ENCODE results near the gene SEL1L. TPM values are rescaled to one million over a fixed set of nuclear protein-coding genes. Genes with fewer than 3 reads are reported as not detected.
"Not testable (repeated sequence)": the region's sequence is repeated elsewhere in the genome, so short reads cannot be mapped to it uniquely, and the experiment has no call there.

SEL1L gene
- total RNA-seq, 1 experiment from 2014 or later, result 53.7 TPM

DNA sequence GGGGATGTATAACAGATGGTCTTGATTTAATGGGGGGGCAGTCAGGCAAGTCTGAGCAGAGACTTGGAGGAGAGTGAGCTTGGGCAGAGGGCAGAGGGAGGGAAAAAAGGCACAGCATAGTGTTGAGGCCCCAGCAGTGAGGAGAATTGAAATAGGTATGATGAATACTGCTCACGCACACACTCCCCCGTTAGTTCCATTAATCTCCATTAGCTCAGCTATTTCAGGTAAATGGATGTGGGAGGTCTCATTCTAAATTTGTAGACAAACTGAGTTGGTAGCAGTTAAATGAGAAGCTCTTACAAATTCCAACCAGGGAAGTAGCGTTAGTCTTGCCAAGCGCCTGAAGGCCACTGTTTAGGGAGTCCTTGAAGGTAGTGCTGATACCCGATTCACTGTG lies 66.8 kb downstream of the SEL1L start:
- Histone ChIP-seq H3K4me3 (ENCODE audit: low read depth in 2 of 2, low read length in 2 of 2) (no peak overlapping the region), H3K9me3 (ENCODE audit: control insufficient read depth, insufficient read depth, low read depth, low read length) (no peaks in the 10 kb centered on the region), H3K36me3 (ENCODE audit: control insufficient read depth, insufficient read depth, low read length) (no peaks in the 10 kb centered on the region), H3K4me1 (ENCODE audit: control insufficient read depth, insufficient read depth, low read length) (no peaks in the 10 kb centered on the region), H3K27me3 (ENCODE audit: control insufficient read depth, insufficient read depth, low read length) (no peaks in the 10 kb centered on the region), H3K27ac (ENCODE audit: low read length) (no peak overlapping the region)
- BruUV-seq (replicated peaks), result no TSS peak
- TF ChIP-seq, protein P1, sequence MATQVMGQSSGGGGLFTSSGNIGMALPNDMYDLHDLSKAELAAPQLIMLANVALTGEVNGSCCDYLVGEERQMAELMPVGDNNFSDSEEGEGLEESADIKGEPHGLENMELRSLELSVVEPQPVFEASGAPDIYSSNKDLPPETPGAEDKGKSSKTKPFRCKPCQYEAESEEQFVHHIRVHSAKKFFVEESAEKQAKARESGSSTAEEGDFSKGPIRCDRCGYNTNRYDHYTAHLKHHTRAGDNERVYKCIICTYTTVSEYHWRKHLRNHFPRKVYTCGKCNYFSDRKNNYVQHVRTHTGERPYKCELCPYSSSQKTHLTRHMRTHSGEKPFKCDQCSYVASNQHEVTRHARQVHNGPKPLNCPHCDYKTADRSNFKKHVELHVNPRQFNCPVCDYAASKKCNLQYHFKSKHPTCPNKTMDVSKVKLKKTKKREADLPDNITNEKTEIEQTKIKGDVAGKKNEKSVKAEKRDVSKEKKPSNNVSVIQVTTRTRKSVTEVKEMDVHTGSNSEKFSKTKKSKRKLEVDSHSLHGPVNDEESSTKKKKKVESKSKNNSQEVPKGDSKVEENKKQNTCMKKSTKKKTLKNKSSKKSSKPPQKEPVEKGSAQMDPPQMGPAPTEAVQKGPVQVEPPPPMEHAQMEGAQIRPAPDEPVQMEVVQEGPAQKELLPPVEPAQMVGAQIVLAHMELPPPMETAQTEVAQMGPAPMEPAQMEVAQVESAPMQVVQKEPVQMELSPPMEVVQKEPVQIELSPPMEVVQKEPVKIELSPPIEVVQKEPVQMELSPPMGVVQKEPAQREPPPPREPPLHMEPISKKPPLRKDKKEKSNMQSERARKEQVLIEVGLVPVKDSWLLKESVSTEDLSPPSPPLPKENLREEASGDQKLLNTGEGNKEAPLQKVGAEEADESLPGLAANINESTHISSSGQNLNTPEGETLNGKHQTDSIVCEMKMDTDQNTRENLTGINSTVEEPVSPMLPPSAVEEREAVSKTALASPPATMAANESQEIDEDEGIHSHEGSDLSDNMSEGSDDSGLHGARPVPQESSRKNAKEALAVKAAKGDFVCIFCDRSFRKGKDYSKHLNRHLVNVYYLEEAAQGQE (IDR thresholded peaks at IDR 0.05; ENCODE audit: insufficient read depth in 1 of 2, low read depth in 2 of 2, low read length in 1 of 2), result no peak
- TF ChIP-seq, protein P2, sequence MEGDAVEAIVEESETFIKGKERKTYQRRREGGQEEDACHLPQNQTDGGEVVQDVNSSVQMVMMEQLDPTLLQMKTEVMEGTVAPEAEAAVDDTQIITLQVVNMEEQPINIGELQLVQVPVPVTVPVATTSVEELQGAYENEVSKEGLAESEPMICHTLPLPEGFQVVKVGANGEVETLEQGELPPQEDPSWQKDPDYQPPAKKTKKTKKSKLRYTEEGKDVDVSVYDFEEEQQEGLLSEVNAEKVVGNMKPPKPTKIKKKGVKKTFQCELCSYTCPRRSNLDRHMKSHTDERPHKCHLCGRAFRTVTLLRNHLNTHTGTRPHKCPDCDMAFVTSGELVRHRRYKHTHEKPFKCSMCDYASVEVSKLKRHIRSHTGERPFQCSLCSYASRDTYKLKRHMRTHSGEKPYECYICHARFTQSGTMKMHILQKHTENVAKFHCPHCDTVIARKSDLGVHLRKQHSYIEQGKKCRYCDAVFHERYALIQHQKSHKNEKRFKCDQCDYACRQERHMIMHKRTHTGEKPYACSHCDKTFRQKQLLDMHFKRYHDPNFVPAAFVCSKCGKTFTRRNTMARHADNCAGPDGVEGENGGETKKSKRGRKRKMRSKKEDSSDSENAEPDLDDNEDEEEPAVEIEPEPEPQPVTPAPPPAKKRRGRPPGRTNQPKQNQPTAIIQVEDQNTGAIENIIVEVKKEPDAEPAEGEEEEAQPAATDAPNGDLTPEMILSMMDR (IDR thresholded peaks at IDR 0.05), result no peak
- TF ChIP-seq TCF7L2 (IDR thresholded peaks at IDR 0.05; ENCODE audit: low read depth, low read length), result no peak
- TF ChIP-seq POLR2AphosphoS5 (IDR thresholded peaks at IDR 0.05; ENCODE audit: low read depth, low read length), result no peak
- TF ChIP-seq SIN3A (IDR thresholded peaks at IDR 0.05; ENCODE audit: borderline replicate concordance, insufficient read depth, low read depth, low read length), result no peak
- ChIA-PET CTCF (no interaction called here), POLR2A (no interaction called here)
- in situ Hi-C loops (cut with HindIII; ENCODE audit: low pct_unique_long_range_greater_than_20kb, low sequenced_read_pairs), result no loop called here
- ATAC-seq, result no peak
- no peak for DNase-seq (ENCODE audit: low read depth, low spot score)
- intact Hi-C loops (cut with micrococcal nuclease; ENCODE audit: unreplicated experiment), result no loop called here

DNA sequence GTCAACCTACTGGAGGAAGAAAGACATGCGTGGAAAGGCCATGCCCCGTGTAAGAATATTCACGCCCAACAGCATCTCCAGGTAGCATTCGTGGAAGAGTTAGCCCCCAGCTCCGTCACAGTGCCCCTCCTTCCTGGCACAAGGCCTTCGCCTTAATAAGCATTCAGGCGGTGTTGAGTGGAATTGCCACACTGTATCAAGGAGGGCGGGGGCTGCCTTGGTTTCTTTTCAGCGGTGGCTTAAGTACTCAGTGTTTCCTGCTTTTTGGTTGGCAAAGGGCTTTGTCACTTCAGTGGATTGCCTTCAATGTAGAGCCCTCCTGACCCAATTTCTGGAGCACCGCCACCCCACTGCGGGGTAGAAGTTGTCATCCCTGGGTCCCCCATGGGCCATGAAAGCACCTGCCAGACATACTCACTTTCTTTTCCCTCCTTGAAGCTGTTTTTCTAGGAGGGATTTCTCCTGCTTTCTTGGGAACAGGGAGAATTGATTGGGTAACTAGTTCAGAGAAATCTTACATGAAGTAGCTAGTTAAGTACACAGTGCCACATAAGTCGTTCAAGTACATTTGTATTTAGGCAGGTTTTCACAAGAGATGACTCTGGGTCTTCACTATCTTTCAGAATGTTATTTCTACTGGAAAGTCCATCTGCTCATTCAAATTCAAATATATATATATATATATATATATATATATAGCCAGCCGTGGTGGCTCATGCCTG lies 68.0 kb downstream of the SEL1L start:
- Histone ChIP-seq H3K27ac (ENCODE audit: low read length) (no peak overlapping the region), H3K27me3 (ENCODE audit: control insufficient read depth, insufficient read depth, low read length) (no peaks in the 10 kb centered on the region), H3K4me3 (ENCODE audit: low read depth in 2 of 2, low read length in 2 of 2) (no peak overlapping the region), H3K9me3 (ENCODE audit: control insufficient read depth, insufficient read depth, low read depth, low read length) (no peaks in the 10 kb centered on the region), H3K36me3 (ENCODE audit: control insufficient read depth, insufficient read depth, low read length) (no peaks in the 10 kb centered on the region), H3K4me1 (ENCODE audit: control insufficient read depth, insufficient read depth, low read length) (no peaks in the 10 kb centered on the region)
- intact Hi-C loops (cut with micrococcal nuclease; ENCODE audit: unreplicated experiment), result no loop called here
- BruUV-seq (replicated peaks), result no TSS peak
- POLR2A ChIA-PET, result no interaction called here
- TF ChIP-seq TCF7L2 (IDR thresholded peaks at IDR 0.05; ENCODE audit: low read depth, low read length) (no peak), POLR2AphosphoS5 (IDR thresholded peaks at IDR 0.05; ENCODE audit: low read depth, low read length) (no peak), SIN3A (IDR thresholded peaks at IDR 0.05; ENCODE audit: borderline replicate concordance, insufficient read depth, low read depth, low read length) (no peak)
- TF ChIP-seq, protein P2 (IDR thresholded peaks at IDR 0.05), result no peak
- TF ChIP-seq, protein P1 (IDR thresholded peaks at IDR 0.05; ENCODE audit: insufficient read depth in 1 of 2, low read depth in 2 of 2, low read length in 1 of 2), result no peak
- ATAC-seq (no peak), DNase-seq (ENCODE audit: low read depth, low spot score) (no peak)
- CTCF ChIA-PET, result no interaction called here
- in situ Hi-C loops (cut with HindIII; ENCODE audit: low pct_unique_long_range_greater_than_20kb, low sequenced_read_pairs), result no loop called here

DNA sequence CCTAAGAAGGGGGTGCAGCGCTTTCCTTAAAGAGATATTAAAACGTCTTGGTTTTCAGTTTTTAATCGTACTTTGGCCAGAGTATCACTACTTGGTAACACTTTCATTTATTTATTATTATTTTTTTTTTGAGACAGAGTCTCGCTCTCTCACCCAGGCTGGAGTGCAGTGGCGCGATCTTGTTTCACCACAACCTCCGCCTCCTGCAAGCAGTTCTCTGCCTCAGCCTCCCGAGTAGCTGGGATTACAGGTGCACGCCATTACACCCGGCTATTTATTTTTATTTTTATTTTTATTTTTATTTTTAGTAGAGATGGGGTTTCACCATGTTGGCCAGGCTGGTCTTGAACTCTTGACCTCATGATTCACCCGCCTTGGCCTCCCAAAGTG lies 68.7 kb downstream of the SEL1L start:
- POLR2A ChIA-PET; DNase-seq (ENCODE audit: low read depth, low spot score); H3K4me1 ChIP-seq (ENCODE audit: control insufficient read depth, insufficient read depth, low read length); H3K27me3 ChIP-seq (ENCODE audit: control insufficient read depth, insufficient read depth, low read length); H3K36me3 ChIP-seq (ENCODE audit: control insufficient read depth, insufficient read depth, low read length); CTCF ChIA-PET; BruUV-seq (replicated peaks); H3K9me3 ChIP-seq (ENCODE audit: control insufficient read depth, insufficient read depth, low read depth, low read length); H3K27ac ChIP-seq (ENCODE audit: low read length); in situ Hi-C loops (cut with HindIII; ENCODE audit: low pct_unique_long_range_greater_than_20kb, low sequenced_read_pairs); ATAC-seq; intact Hi-C loops (cut with micrococcal nuclease; ENCODE audit: unreplicated experiment): not testable (repeated sequence)
- H3K4me3 ChIP-seq (ENCODE audit: low read depth in 2 of 2, low read length in 2 of 2), result peak overlapping the region; percentile 33 to 63

Measured in Panc1 (cell line).